ENCODE results near the gene OPA1.

GRCh38 chr3:193674714-193675113 lies 81.7 kb downstream of the OPA1 start:
- TF ChIP-seq CTCF (conservative IDR thresholded peaks at IDR 0.05; ENCODE audit: low read depth, low read length) (no peak), EZH2 (IDR thresholded peaks at IDR 0.05; ENCODE audit: borderline replicate concordance, low read depth, low read length, poor library complexity, severe bottlenecking) (no peak)

Measured in A673 (cell line).